Panc1 (cell line): ENCODE measurements around the gene ACTL6B. TPM values are rescaled to one million over a fixed set of nuclear protein-coding genes. Genes with fewer than 3 reads are reported as not detected.

Source experiments
- ATAC-seq: fragments of 200-7000 bp; cut with Tn5 transposase; 2 replicates; pipeline ENCODE4 v1.9.1; 2020; ENCODE audit warnings: mild to moderate bottlenecking, moderate library complexity
- BruUV-seq: library from RNA; stranded (reverse); fragments of 400-500 nt; replicated peaks from 2 replicates; lab custom pipeline; 2021; lab: Mats Ljungman, UMichigan
- CTCF ChIA-PET: fragments of 300-600 bp; sonication (Branson Sonifier 250); formaldehyde crosslinking; loops from one replicate; lab custom pipeline; 2022; ENCODE audit warnings: antibody characterized with exemption; lab: Charles Lee
- POLR2A ChIA-PET: fragments of 300-600 bp; sonication (Branson Sonifier 250); formaldehyde crosslinking; loops from one replicate; lab custom pipeline; 2022; ENCODE audit warnings: antibody characterized with exemption; lab: Charles Lee
- DNase-seq: peaks from one replicate; pipeline ENCODE4 v3.0.0-alpha.2; 2010; ENCODE audit warnings: low read depth, low spot score
- H3K27ac ChIP-seq: 2 replicates; pipeline ENCODE4 v1.5.1; 2011; ENCODE audit warnings: mild to moderate bottlenecking, low read length, inconsistent platforms
- H3K27me3 ChIP-seq: fragments of 200-500 bp; sonication (Bioruptor generic); 2 replicates; pipeline ENCODE4 v1.6.0; 2014; ENCODE audit warnings: low read length, inconsistent platforms; ENCODE audit not compliant: control insufficient read depth, insufficient read depth
- H3K36me3 ChIP-seq: fragments of 200-500 bp; sonication (Bioruptor generic); 2 replicates; pipeline ENCODE4 v1.5.1; 2014; ENCODE audit warnings: inconsistent platforms, mild to moderate bottlenecking, low read length, moderate library complexity; ENCODE audit not compliant: control insufficient read depth, insufficient read depth
- H3K4me1 ChIP-seq: 2 replicates; pipeline ENCODE4 v1.5.1; 2011; ENCODE audit warnings: inconsistent platforms, mild to moderate bottlenecking, low read length, moderate library complexity; ENCODE audit not compliant: control insufficient read depth, insufficient read depth
- H3K4me3 ChIP-seq, 2 experiments: 2 replicates each; pipeline ENCODE4 v1.5.1; 2011 to 2012; ENCODE audit warnings: low read depth in 2 of 2, low read length in 2 of 2, mild to moderate bottlenecking in 2 of 2, inconsistent platforms in 1 of 2, moderate library complexity in 1 of 2
- H3K9me3 ChIP-seq: fragments of 200-500 bp; sonication (Bioruptor generic); 2 replicates; pipeline ENCODE4 v1.5.1; 2014; ENCODE audit warnings: low read depth, mild to moderate bottlenecking, inconsistent platforms, low read length, moderate library complexity; ENCODE audit not compliant: control insufficient read depth, insufficient read depth
- CTCF ChIP-seq: fragments of 450-650 bp; IDR thresholded peaks from 2 replicates; pipeline ENCODE4 v1.5.1; 2017; ENCODE audit warnings: mild to moderate bottlenecking
- POLR2AphosphoS5 ChIP-seq: IDR thresholded peaks from 2 replicates; pipeline ENCODE4 v1.6.1; 2012; ENCODE audit warnings: mild to moderate bottlenecking, low read depth, low read length, moderate library complexity
- REST ChIP-seq, 2 experiments: IDR thresholded peaks; 2 replicates each; pipeline ENCODE4 v1.6.1; 2011 to 2012; ENCODE audit warnings: low read depth in 2 of 2, control low read depth in 1 of 2, low read length in 1 of 2, mild to moderate bottlenecking in 1 of 2, moderate library complexity in 1 of 2; ENCODE audit not compliant: insufficient read depth in 1 of 2
- SIN3A ChIP-seq: IDR thresholded peaks from 2 replicates; pipeline ENCODE4 v1.6.1; 2012; ENCODE audit warnings: low read depth, mild to moderate bottlenecking, low read length, moderate library complexity, borderline replicate concordance; ENCODE audit not compliant: insufficient read depth
- TCF7L2 ChIP-seq: IDR thresholded peaks from 2 replicates; pipeline ENCODE4 v1.6.1; 2011; ENCODE audit warnings: mild to moderate bottlenecking, low read depth, low read length, inconsistent platforms
- in situ Hi-C: cut with HindIII; loops from 2 replicates; pipeline ENCODE4 v1.10.0; 2016; ENCODE audit warnings: low sequenced_read_pairs, low pct_unique_long_range_greater_than_20kb
- intact Hi-C: fragments of 100-400 bp; cut with micrococcal nuclease; formaldehyde crosslinking; loops from one replicate; pipeline ENCODE4 v1.10.0; 2022; ENCODE audit not compliant: unreplicated experiment
- total RNA-seq: library from RNA; stranded (reverse); gene quantifications from one replicate; pipeline ENCODE4 v1.2.1, GENCODE V29; 2021; ENCODE audit not compliant: unreplicated experiment

ACTL6B gene
- total RNA-seq, 1 experiment from 2014 or later, result not detected

- intact Hi-C loops (no loop called here), in situ Hi-C loops (no loop called here)
- Histone ChIP-seq H3K4me3 (no peak overlapping the region), H3K4me1 (no peaks in the 10 kb centered on the region), H3K27me3 (no peaks in the 10 kb centered on the region), H3K36me3 (no peaks in the 10 kb centered on the region; the same call in 1 of the 2 replicates), H3K9me3 (no peaks in the 10 kb centered on the region), H3K27ac (no peak overlapping the region)
- DNase-seq (no peak), ATAC-seq (no peak)
- no TSS peak for BruUV-seq
- CTCF ChIA-PET, result no interaction called here
- POLR2A ChIA-PET, result interaction anchor here (0.6 kb wide), 1 partner anchor 593 kb away, joined by 10 read pairs; the partner anchor contains the start of gene PLOD3
- TF ChIP-seq POLR2AphosphoS5 (no peak), SIN3A (no peak)
Observed at GRCh38 chr7:100623951-100624824, 32.1 kb downstream of the ACTL6B start.

DNA sequence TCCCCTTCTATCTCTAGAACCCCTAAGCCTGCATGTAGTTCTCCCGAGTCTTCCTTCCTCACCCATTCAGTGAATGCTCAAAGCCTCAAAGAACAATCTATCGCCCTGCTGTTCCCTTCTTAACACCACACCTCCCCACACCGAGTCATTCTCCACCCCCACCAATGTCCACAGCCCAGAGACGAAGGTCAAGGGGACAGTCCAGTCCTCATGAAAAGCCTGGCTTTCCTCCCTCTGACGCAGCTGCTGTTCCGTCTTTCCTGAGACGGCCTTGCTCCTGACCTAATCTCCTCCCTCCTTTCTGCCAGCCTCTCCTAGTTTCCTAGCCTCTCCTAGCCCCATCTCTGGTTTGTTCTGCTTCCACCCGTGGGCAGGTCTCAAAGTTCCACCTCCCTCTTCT is 34.7 kb downstream of the ACTL6B start:
- Histone ChIP-seq H3K27ac (no peak overlapping the region), H3K36me3 (no peaks in the 10 kb centered on the region), H3K27me3 (no peaks in the 10 kb centered on the region), H3K9me3 (no peaks in the 10 kb centered on the region), H3K4me3 (no peak overlapping the region), H3K4me1 (no peaks in the 10 kb centered on the region)
- ATAC-seq (no peak), DNase-seq (no peak)
- intact Hi-C loops, result no loop called here
- BruUV-seq, result no TSS peak
- CTCF ChIA-PET, result no interaction called here
- in situ Hi-C loops, result no loop called here
- POLR2A ChIA-PET, result interaction anchor here (0.6 kb wide), 1 partner anchor 19 kb away, joined by 4 read pairs; the partner anchor contains the start of gene PCOLCE
- no peak for TF ChIP-seq POLR2AphosphoS5
- TF ChIP-seq CTCF, result no peak
- TF ChIP-seq SIN3A, result no peak
- TF ChIP-seq REST (IDR thresholded peaks at IDR 0.05; ENCODE audit: insufficient read depth in 1 of 2, low read depth in 2 of 2, low read length in 1 of 2), result no peak
- no peak for TF ChIP-seq TCF7L2

DNA sequence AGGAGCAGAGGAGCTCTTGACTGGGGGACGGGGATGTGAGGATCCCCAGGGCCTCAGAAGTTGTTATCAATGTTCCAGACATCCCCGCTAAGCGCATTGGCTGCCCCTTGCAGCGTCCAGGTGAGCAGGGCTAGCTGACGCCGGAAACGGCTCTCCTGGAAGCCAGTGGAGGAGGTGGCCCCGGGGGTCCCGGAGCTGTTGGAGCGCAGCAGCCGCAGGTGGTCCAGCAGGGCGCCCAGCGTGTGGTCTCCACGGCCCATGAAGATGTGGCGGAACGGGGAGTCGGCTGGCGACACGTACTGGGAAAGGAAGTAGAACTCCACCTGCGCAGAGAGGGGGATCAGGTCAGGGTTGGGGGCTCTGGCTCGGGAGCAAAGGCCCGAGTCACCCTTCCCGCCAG is 35.4 kb downstream of the ACTL6B start:
- Histone ChIP-seq H3K36me3 (no peaks in the 10 kb centered on the region), H3K9me3 (no peaks in the 10 kb centered on the region), H3K4me1 (no peaks in the 10 kb centered on the region), H3K4me3 (no peak overlapping the region), H3K27ac (no peak overlapping the region), H3K27me3 (no peaks in the 10 kb centered on the region)
- no peak for TF ChIP-seq TCF7L2
- ATAC-seq (no peak), DNase-seq (no peak)
- BruUV-seq, result no TSS peak
- intact Hi-C loops (no loop called here), in situ Hi-C loops (no loop called here)
- POLR2A ChIA-PET, result interaction anchor here (0.5 kb wide), 1 partner anchor 33 kb away, joined by 3 read pairs; no protein-coding TSS in a partner anchor
- CTCF ChIA-PET, result no interaction called here
